ENCODE measurements around the gene SLFN11.
"Not testable (repeated sequence)": the region's sequence is repeated elsewhere in the genome, so short reads cannot be mapped to it uniquely, and the experiment has no call there.

The SLFN11 gene

GRCh38 chr17:35406568-35406967, 33.1 kb upstream of the SLFN11 start:
- Histone ChIP-seq H3K27me3 (ENCODE audit: insufficient read depth, poor library complexity, severe bottlenecking) (no peaks in the 10 kb centered on the region), H3K4me3 (replicated peaks; ENCODE audit: insufficient read depth, low read length) (no peak overlapping the region), H3K27ac (replicated peaks) (no peak overlapping the region)
- no peak for DNase-seq (ENCODE audit: low read depth in 1 of 2, low spot score in 1 of 2)
- TF ChIP-seq CTCF (IDR thresholded peaks at IDR 0.05; ENCODE audit: insufficient read depth, low read length) (no peak), POLR2AphosphoS5 (IDR thresholded peaks at IDR 0.05; ENCODE audit: low read depth) (no peak), REST (IDR thresholded peaks at IDR 0.05; ENCODE audit: insufficient replicate concordance, low read depth) (no peak), SPI1 (IDR thresholded peaks at IDR 0.05; ENCODE audit: borderline replicate concordance, low read depth) (no peak), GABPA (IDR thresholded peaks at IDR 0.05; ENCODE audit: low read depth) (no peak)

GRCh38 chr17:35404360-35404759, 30.9 kb upstream of the SLFN11 start:
- TF ChIP-seq GABPA (IDR thresholded peaks at IDR 0.05; ENCODE audit: low read depth) (no peak), CTCF (IDR thresholded peaks at IDR 0.05; ENCODE audit: insufficient read depth, low read length) (no peak), SPI1 (IDR thresholded peaks at IDR 0.05; ENCODE audit: borderline replicate concordance, low read depth) (no peak), REST (IDR thresholded peaks at IDR 0.05; ENCODE audit: insufficient replicate concordance, low read depth) (no peak), POLR2AphosphoS5 (IDR thresholded peaks at IDR 0.05; ENCODE audit: low read depth) (no peak)
- Histone ChIP-seq H3K4me3 (replicated peaks; ENCODE audit: insufficient read depth, low read length) (no peak overlapping the region), H3K27me3 (ENCODE audit: insufficient read depth, poor library complexity, severe bottlenecking) (no peaks in the 10 kb centered on the region), H3K27ac (replicated peaks) (no peak overlapping the region)
- no peak for DNase-seq (ENCODE audit: low read depth in 1 of 2, low spot score in 1 of 2)

- H3K4me3 ChIP-seq (replicated peaks; ENCODE audit: insufficient read depth, low read length); H3K27ac ChIP-seq (replicated peaks); DNase-seq (ENCODE audit: low read depth in 1 of 2, low spot score in 1 of 2); H3K27me3 ChIP-seq (ENCODE audit: insufficient read depth, poor library complexity, severe bottlenecking): not testable (repeated sequence)
Observed at GRCh38 chr17:35393783-35394182, 20.4 kb upstream of the SLFN11 start.

- TF ChIP-seq SPI1 (IDR thresholded peaks at IDR 0.05; ENCODE audit: borderline replicate concordance, low read depth) (peak; percentile 89), POLR2AphosphoS5 (IDR thresholded peaks at IDR 0.05; ENCODE audit: low read depth) (no peak), GABPA (IDR thresholded peaks at IDR 0.05; ENCODE audit: low read depth) (no peak)
- H3K27me3 ChIP-seq (ENCODE audit: insufficient read depth, poor library complexity, severe bottlenecking) = no peaks in the 10 kb centered on the region
- H3K27ac ChIP-seq (replicated peaks) = peak overlapping the region; percentile 19; the same call in 1 of the 2 replicates
- DNase-seq (ENCODE audit: low read depth in 1 of 2, low spot score in 1 of 2) = peak in 1 of 2 experiments; percentile 73
- no peak overlapping the region for H3K4me3 ChIP-seq (replicated peaks; ENCODE audit: insufficient read depth, low read length)
Observed at GRCh38 chr17:35390663-35391062, 17.2 kb upstream of the SLFN11 start.

GRCh38 chr17:35390156-35390555, 16.7 kb upstream of the SLFN11 start:
- Histone ChIP-seq H3K27ac (replicated peaks) (0 out of 2 replicates have a peak overlapping the region, but pooled peaks have one; percentile 19), H3K4me3 (replicated peaks; ENCODE audit: insufficient read depth, low read length) (no peak overlapping the region), H3K27me3 (ENCODE audit: insufficient read depth, poor library complexity, severe bottlenecking) (no peaks in the 10 kb centered on the region)
- no peak for TF ChIP-seq REST (IDR thresholded peaks at IDR 0.05; ENCODE audit: insufficient replicate concordance, low read depth)
- no peak for TF ChIP-seq GABPA (IDR thresholded peaks at IDR 0.05; ENCODE audit: low read depth)
- no peak for TF ChIP-seq CTCF (IDR thresholded peaks at IDR 0.05; ENCODE audit: insufficient read depth, low read length)
- TF ChIP-seq POLR2AphosphoS5 (IDR thresholded peaks at IDR 0.05; ENCODE audit: low read depth) = no peak
- TF ChIP-seq SPI1 (IDR thresholded peaks at IDR 0.05; ENCODE audit: borderline replicate concordance, low read depth) = no peak
- DNase-seq (ENCODE audit: low read depth in 1 of 2, low spot score in 1 of 2) = no peak
